HG03159 (cell line): ENCODE results near the gene DNAJC4.

Experiments
- ATAC-seq: cut with Tn5 transposase; IDR thresholded peaks from one replicate; pipeline ENCODE4 v1.9.1; 2021; ENCODE audit warnings: mild to moderate bottlenecking, moderate library complexity; ENCODE audit not compliant: unreplicated experiment

DNAJC4 gene

DNA sequence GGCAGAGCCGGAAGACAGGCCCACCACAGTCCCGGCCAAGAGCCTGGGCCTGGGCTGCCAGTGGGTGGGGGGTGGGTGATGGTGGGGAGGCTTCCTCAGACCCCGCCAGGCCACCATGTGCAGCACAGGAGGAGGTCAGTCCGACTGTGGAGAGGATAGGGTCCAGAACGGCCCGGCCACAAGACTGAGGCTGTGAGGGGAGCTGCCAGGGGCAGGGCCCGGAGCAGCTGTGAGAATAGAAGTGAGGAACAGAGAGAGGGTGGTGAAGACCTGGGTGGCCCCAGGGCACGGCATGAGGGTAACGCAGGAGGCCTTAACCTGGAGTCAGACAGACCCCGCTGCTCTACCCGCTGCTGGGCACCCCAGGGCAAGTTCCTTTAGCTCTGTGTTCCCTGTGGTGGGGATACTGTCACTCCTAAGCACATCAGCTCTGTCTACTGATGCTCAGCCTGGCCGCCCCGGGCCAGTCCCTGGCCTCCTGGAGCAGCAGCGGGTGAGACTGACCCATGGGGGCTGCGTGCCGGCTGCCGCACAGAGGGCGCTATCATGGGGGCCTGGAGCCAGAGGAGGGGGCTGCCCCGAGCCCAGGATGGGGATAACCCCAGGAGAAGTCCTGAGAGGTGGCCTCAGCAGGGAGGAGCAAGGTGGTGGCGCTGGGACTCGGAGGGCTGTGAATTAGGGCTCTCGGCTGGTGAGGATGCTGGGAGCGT lies 22.1 kb upstream of the DNAJC4 start:
- no peak for ATAC-seq

DNA sequence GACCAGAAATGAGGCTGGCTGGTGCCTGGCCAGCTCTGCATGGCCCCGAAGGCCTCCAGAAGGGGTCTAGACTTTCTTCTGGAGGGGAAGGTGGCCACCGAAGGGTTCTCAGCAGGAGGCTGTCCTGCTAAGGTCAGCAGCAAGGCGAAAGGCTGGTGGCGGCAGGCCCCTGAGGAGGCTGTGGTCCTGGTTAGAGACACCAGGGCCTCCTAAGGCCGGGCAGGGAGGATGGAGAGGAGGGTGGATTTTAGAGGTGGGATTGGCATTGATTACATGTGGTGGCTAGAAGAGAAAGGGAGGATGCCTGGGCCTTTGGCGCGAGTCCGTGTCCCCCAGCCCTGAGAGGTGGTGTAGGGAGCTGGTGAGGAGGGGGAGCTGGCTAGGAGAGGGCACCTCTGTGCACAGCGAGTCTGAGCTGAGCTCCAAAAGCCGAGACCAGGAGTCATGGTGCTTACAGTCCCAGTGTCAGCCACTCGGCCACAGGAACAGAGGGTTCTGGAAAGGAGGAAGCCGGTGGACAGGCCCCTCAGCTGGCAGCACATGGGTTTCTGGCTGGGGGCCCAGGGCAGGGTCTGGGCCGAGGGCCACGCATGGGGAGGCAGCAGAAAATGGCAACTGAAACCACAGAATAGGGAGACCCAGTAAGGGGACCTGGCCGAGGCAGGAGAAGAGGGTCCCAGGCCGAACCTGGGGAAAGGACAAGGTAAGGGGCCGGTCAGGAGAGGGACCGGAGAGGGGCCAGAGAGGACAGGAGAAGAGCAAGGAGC lies 21.4 kb upstream of the DNAJC4 start:
- ATAC-seq = no peak

DNA sequence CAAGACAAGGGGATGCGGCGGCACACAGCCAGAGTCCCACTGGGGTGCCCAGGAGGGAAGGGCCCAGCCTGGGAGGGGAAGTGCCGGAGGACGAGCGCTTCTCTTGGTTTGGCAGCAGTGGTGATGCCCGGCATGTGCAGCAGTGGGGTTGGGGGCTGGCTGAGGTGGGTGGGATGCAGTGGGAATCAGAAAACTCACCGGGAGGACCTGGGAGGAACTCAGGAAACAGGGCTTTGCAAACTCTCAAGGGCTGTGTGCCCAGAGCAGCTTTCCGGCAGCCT lies 20.8 kb upstream of the DNAJC4 start:
- no peak for ATAC-seq

DNA sequence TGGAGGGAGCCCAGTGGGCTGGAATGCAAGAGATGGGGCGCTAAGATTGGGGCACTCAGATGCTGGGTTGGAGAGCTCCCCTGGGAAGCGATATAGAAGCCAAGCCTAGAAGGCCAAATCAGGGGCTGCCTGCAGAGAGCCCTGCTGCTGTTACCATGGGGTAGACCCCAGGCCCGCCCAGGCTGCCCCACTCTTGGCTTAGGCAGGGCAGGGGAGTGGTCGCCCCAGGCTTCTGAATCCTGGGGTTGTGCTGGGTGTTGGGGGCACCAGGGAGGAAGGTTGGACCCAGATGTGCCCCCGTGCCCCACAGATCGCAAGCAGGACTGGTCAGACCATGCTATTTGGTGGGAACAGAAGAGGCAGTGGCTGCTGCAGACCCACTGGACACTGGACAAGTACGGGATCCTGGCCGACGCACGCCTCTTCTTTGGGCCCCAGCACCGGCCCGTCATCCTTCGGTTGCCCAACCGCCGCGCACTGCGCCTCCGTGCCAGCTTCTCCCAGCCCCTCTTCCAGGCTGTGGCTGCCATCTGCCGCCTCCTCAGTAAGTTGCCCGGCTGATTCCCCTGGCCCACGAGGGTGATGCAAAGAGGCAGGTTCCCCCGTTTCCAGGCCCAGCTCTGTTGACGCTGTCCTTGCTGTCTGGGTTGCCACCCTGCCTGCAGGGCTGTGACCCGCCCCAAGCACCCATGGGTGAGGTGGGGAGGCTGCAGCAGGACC lies 19.9 kb upstream of the DNAJC4 start:
- ATAC-seq = no peak

DNA sequence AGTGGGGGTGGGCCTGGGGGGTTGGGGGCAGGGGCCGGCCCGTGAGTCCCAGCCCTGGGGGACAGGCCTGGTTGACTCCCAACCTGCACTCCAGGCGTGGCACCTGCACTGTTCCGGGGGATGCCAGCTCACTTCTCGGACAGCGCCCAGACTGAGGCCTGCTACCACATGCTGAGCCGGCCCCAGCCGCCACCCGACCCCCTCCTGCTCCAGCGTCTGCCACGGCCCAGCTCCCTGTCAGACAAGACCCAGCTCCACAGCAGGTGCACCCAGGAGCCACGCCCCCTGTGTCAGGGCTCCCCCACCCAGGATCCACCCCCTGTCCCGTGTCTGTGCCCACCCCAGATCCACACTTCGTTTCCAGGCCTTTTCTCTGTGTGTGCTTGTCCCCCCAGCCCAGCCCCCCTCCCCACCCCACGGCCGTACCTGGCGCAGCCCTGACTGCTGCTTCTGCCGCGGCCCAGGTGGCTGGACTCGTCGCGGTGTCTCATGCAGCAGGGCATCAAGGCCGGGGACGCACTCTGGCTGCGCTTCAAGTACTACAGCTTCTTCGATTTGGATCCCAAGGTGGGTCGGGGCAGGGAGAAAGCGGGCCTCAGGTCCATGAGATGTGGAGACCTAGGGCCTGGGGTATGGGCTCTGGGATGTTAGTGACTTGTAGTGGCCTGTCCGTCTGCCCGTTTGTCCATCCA lies 19.0 kb upstream of the DNAJC4 start:
- ATAC-seq = no peak

DNA sequence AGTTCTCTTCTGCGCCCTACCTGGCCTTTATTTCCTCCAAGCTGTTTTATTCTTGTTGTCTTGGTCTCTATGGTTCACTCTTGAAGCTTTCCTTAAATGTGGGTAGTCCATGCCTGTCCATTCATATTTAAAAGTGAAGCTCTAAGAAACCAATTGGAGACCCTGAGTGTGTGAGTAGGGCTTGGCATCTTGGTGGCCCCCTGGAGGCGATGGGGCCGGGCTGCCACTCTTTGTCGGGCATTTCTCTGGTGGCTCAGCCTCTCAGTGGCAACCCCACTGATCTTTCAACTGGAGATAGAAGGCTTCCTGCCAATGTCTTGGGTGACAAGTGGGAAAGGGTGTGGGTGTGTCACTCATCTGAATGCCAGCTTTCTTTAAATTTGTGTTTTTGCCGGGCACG lies 13.5 kb upstream of the DNAJC4 start:
- no peak for ATAC-seq

DNA sequence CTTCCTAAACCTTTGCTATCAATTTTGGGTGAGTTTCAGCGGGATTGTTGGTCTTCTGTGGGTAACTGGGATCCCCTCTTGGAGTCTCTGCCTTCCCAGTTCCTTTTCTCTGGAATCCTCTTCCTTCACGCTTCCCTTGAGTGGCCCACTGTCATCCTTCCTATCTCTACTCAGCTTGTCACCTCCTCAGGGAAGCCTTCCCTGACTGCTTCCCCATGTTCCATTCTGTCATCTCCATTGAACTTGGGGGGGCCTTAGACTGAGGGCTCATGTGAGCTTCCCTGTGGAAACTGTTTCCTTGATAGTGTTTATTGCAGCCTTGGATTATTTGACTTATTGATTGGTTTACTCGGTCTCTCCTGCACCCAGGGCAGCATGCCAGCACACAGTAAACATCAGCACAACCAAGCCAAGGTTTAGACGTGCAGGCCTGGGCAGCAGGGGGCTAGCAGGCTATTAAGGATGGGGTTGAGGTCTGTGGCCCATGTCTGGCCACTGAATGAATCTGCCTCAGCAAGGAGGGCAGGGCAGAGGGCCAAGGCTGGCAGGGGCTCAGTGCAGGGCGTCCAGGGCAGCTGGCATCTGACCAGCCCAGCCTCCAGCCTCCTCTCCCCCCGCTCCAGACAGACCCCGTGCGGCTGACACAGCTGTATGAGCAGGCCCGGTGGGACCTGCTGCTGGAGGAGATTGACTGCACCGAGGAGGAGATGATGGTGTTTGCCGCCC lies 11.6 kb upstream of the DNAJC4 start:
- no peak for ATAC-seq

DNA sequence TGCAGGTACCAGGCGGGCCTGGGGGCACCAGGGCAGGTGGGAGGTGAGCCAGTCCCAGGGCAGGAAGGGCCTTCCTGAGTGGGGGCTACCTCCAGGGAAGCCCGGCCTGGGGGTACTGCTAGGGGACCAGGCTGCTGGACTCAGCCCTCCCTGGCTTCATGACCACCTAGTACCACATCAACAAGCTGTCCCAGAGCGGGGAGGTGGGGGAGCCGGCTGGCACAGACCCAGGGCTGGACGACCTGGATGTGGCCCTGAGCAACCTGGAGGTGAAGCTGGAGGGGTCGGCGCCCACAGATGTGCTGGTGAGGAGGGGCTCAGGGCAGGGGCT lies 11.0 kb upstream of the DNAJC4 start:
- no peak for ATAC-seq

DNA sequence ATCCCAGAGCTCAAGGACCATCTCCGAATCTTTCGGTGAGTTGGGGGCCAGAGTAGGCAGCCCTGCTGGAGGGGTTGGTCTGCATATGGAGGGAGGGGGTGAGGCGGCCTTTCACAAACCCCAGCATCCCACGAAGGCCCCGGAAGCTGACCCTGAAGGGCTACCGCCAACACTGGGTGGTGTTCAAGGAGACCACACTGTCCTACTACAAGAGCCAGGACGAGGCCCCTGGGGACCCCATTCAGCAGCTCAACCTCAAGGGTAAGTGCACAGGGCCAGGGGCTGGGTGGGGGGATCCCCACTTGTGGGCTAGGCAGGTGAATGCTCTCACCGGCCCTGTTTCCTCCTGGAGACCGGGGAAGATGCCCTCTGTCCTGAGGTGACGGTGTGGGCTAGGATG lies 10.6 kb upstream of the DNAJC4 start:
- ATAC-seq = no peak

DNA sequence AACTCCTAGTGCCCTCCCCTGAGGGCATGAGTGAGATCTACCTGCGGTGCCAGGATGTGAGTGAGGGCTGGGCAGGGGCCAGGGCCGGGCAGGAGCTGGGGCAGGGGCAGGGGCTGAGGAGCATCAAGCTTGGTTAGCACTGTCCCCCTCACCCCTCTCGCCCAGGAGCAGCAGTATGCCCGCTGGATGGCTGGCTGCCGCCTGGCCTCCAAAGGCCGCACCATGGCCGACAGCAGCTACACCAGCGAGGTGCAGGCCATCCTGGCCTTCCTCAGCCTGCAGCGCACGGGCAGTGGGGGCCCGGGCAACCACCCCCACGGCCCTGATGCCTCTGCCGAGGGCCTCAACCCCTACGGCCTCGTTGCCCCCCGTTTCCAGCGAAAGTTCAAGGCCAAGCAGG lies 10.1 kb upstream of the DNAJC4 start:
- ATAC-seq = no peak

DNA sequence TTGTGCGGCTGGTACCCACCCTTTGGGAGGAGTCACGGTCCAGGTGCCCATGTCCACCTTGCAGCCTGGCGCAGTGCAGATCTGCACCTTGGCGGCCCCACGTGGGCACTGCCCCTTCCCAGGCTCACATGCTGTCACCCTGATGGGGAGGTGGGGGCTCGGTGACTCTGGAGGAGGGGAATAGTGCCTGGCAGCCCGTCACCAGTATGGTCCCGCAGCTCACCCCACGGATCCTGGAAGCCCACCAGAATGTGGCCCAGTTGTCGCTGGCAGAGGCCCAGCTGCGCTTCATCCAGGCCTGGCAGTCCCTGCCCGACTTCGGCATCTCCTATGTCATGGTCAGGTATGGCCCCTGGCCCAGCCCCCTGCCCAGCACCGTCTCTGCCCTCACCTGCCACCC lies 9.6 kb upstream of the DNAJC4 start:
- no peak for ATAC-seq

DNA sequence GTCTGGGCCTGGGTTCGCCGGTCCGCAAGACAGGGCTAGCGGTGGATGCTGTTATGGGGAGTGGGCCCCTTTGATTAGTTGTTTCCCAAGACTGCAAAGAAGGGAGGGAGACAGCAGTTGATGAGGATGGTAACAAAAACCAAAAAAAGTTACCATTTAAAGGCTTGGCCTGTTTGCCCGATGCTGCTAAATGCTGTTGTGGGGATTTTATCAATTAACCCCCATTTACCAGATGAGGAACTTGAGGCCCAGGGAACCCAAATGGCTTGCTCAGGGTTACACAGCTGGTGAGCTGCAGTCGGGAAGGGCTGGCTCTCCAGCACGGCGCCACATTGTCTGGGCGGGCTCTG lies 7.7 kb upstream of the DNAJC4 start:
- ATAC-seq = no peak

DNA sequence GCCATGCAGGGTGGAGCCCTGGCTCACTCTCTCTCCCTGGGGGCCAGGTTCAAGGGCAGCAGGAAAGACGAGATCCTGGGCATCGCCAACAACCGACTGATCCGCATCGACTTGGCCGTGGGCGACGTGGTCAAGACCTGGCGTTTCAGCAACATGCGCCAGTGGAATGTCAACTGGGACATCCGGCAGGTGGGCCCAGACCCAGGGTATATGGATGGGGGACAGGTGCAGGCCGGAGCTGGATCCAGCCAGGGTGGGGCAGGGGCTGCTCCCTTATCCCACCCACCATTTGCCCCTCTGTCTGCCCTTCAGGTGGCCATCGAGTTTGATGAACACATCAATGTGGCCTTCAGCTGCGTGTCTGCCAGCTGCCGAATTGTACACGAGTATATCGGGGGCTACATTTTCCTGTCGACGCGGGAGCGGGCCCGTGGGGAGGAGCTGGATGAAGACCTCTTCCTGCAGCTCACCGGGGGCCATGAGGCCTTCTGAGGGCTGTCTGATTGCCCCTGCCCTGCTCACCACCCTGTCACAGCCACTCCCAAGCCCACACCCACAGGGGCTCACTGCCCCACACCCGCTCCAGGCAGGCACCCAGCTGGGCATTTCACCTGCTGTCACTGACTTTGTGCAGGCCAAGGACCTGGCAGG lies 7.2 kb upstream of the DNAJC4 start:
- ATAC-seq = no peak

DNA sequence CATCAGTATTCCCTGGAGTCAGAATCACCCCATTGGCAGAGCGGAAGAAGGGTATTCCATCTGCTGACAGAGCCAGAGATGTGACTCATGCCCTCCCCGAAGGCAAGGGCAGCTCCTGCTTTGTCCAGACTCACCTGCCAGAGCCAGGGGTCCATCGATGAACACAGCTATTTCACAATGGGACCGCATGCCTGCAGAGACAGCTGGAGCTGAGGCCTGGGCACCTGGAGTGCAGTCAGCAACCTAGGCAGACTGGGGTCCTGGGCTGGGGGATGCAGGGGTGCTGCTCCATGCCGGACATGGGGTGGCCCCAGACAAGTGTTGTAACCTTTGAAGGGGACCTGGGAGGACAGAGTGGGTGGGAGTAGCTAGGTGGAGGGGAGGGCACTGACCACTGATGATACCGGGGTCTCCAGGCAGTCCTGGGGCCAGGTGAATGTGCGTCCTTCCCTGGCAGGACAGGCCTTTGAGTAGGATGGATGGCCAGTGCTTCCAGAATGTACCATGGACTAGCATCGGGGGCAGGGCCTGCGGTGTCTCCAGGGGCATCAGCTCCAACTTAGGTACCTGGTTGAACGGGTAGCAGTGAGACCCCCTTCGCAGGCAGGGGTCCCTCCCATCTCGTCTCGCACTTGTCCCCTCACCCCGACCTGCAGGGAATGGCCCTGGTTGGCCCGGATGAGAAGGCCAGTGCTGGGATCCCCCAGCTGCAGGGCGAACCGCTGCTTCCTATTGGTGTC lies 6.0 kb upstream of the DNAJC4 start:
- ATAC-seq = no peak

DNA sequence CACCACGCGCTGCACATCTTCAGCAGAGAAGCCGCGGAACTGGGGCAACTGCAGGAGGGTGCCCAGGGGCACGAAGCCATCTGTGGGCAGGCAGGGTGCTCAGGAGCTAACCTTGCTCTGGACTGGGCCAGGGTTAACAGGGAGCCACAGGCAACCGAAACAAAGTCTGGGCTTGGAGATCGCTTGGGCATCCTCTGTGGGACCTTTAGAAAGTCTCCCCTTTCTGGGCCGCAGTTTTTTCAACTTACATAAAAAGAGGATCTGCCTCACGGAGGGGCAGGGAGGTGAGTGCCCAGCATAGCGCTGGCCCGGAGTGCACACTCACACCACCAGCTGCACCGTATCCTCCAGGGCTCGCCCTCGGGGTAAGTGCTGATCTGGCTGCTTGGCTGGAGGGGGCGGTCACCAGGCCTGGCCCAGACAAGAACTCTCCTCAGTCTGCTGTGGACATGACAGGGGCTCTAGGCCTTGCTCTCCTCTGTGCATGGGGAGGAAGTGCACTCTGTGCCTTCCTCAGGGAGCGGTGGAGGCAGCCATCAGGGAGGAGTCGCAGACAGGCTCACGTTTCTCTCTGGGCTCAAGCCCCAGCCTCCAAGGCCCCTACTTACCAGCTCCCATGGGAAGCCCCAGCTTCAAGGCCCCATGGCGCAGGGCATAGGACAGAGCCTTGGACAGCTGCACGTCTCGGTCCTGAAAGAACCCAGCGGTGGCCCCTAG lies 5.3 kb upstream of the DNAJC4 start:
- no peak for ATAC-seq

DNA sequence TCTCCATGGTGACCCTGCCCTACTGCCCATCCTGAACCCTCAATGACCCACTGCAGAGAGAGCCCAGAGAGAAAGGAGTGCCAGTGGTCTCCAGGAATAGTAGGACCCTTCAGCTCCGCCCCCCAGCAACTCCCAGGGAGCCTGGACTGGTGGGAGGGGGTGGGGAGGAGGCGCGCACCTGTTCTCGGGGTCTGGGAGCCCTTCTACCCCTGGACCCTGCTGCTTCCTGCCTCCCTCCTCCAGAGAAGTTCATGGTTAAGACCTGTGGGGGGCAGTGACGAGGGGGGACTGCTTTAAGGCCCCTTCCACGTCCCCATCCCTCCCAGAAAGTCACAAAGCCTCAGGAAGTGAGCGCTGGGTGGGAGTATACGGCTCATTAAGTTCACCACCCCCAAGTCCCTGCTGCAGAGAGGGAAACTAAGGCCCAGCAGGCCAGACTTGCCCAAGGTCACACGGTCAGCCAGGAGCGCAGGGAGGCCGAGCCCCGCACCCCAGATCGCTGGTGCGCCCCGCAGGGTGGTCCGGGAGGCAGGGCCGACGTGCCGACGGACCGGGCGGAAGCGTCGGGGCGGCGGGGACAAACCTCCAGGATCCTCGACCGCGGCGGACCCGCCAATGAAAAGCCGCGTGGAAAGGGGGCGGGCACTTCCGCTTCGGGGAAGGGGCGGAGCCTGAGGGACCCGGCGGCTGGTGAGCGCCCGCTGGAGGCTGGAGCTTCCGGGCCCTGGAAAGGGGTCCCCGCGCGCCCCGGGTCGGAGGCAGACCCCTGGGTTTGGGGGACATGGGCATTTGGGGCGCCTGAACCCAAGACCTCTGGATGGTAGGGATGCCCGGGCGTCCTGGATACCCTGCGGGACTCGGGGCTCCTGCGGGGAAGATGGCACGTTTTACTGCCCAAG lies 4.5 kb upstream of the DNAJC4 start, which contains the start of the genes NUDT22 and TRPT1:
Gene NUDT22 (plus strand): TSS at position 667 of the 899 bp plus-strand sequence. CDS start 379 bp downstream, outside the sequence.
Gene TRPT1 (minus strand): TSS at position 579 of the 899 bp plus-strand sequence. CDS start 326 bp downstream, at position 253.
- ATAC-seq = peak; percentile 51

DNA sequence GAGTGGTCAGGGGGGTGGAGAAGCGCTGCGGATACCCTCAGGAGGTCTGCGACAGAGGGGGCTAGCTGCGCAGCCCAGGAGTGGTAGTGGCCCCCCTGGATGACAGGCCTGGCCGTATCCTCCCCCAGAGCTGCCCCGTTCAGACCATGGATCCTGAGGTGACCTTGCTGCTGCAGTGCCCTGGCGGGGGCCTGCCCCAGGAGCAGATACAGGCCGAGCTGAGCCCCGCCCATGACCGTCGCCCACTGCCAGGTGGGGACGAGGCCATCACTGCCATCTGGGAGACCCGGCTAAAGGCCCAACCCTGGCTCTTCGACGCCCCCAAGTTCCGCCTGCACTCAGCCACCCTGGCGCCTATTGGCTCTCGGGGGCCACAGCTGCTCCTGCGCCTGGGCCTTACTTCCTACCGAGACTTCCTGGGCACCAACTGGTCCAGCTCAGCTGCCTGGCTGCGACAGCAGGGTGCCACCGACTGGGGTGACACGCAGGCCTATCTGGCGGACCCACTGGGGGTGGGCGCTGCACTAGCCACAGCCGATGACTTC lies 3.8 kb upstream of the DNAJC4 start:
- ATAC-seq = peak; percentile 29
